HL-60 (cell line): Measurements from ENCODE around the gene RERE.
"Not testable (repeated sequence)": the region's sequence is repeated elsewhere in the genome, so short reads cannot be mapped to it uniquely, and the experiment has no call there.

Source experiments
- DNase-seq, 2 experiments: peaks; one replicate each; pipeline ENCODE4 v3.0.0-alpha.2; 2010 to 2020; ENCODE audit warnings: low read depth in 1 of 2, low spot score in 1 of 2
- H3K27ac ChIP-seq: fragments of 250-450 bp; sonication (Bioruptor Pico); replicated peaks from 2 replicates; pipeline ENCODE4 v1.5.1; 2020; ENCODE audit warnings: mild to moderate bottlenecking, moderate library complexity
- H3K27me3 ChIP-seq: fragments of 250-450 bp; sonication (Bioruptor Pico); 2 replicates; pipeline ENCODE4 v1.5.1; 2021; ENCODE audit warnings: mild to moderate bottlenecking, moderate library complexity; ENCODE audit not compliant: insufficient read depth, poor library complexity, severe bottlenecking
- H3K4me3 ChIP-seq: replicated peaks from 2 replicates; pipeline ENCODE4 v1.5.1; 2011; ENCODE audit warnings: mild to moderate bottlenecking, control low read depth, low read length; ENCODE audit not compliant: insufficient read depth
- GABPA ChIP-seq: IDR thresholded peaks from 2 replicates; pipeline ENCODE4 v1.6.1; 2012; ENCODE audit warnings: low read depth
- POLR2AphosphoS5 ChIP-seq: IDR thresholded peaks from 2 replicates; pipeline ENCODE4 v1.6.1; 2012; ENCODE audit warnings: low read depth
- SPI1 ChIP-seq: IDR thresholded peaks from 2 replicates; pipeline ENCODE4 v1.6.1; 2012; ENCODE audit warnings: low read depth, mild to moderate bottlenecking, borderline replicate concordance
- TF ChIP-seq, protein P1 (sequence below): IDR thresholded peaks from one replicate; pipeline ENCODE4 v1.5.1; 2011; ENCODE audit warnings: low read length, control low read depth, inconsistent platforms; ENCODE audit not compliant: insufficient read depth
- TF ChIP-seq, protein P2 (sequence below): IDR thresholded peaks from 2 replicates; pipeline ENCODE4 v1.6.1; 2012; ENCODE audit warnings: low read depth; ENCODE audit not compliant: insufficient replicate concordance

RERE gene

DNA sequence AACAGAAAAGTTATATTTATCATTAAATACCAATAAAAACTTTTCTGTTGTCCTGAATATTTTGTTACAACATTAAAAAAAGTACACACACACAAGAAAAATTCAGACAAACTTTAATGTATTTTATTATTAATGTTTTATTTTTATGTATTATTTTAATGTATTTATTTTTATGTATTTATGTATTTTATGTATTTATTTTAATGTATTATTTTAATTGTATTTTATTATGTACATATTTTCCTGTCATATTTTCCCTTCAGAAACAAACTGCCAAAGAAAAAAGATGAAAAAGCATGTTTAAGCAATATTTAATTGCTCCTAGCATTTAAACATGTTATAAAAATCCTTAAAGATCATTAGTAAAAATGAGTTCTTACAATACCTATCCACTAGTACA, 222.1 kb downstream of the RERE start:
- Histone ChIP-seq H3K27ac (no peak overlapping the region), H3K4me3 (no peak overlapping the region), H3K27me3 (no peaks in the 10 kb centered on the region)
- DNase-seq = no peak
- TF ChIP-seq, protein P1, sequence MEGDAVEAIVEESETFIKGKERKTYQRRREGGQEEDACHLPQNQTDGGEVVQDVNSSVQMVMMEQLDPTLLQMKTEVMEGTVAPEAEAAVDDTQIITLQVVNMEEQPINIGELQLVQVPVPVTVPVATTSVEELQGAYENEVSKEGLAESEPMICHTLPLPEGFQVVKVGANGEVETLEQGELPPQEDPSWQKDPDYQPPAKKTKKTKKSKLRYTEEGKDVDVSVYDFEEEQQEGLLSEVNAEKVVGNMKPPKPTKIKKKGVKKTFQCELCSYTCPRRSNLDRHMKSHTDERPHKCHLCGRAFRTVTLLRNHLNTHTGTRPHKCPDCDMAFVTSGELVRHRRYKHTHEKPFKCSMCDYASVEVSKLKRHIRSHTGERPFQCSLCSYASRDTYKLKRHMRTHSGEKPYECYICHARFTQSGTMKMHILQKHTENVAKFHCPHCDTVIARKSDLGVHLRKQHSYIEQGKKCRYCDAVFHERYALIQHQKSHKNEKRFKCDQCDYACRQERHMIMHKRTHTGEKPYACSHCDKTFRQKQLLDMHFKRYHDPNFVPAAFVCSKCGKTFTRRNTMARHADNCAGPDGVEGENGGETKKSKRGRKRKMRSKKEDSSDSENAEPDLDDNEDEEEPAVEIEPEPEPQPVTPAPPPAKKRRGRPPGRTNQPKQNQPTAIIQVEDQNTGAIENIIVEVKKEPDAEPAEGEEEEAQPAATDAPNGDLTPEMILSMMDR = no peak
- TF ChIP-seq POLR2AphosphoS5 = no peak
- TF ChIP-seq, protein P2, sequence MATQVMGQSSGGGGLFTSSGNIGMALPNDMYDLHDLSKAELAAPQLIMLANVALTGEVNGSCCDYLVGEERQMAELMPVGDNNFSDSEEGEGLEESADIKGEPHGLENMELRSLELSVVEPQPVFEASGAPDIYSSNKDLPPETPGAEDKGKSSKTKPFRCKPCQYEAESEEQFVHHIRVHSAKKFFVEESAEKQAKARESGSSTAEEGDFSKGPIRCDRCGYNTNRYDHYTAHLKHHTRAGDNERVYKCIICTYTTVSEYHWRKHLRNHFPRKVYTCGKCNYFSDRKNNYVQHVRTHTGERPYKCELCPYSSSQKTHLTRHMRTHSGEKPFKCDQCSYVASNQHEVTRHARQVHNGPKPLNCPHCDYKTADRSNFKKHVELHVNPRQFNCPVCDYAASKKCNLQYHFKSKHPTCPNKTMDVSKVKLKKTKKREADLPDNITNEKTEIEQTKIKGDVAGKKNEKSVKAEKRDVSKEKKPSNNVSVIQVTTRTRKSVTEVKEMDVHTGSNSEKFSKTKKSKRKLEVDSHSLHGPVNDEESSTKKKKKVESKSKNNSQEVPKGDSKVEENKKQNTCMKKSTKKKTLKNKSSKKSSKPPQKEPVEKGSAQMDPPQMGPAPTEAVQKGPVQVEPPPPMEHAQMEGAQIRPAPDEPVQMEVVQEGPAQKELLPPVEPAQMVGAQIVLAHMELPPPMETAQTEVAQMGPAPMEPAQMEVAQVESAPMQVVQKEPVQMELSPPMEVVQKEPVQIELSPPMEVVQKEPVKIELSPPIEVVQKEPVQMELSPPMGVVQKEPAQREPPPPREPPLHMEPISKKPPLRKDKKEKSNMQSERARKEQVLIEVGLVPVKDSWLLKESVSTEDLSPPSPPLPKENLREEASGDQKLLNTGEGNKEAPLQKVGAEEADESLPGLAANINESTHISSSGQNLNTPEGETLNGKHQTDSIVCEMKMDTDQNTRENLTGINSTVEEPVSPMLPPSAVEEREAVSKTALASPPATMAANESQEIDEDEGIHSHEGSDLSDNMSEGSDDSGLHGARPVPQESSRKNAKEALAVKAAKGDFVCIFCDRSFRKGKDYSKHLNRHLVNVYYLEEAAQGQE = no peak
- TF ChIP-seq SPI1 = no peak
- no peak for TF ChIP-seq GABPA

DNA sequence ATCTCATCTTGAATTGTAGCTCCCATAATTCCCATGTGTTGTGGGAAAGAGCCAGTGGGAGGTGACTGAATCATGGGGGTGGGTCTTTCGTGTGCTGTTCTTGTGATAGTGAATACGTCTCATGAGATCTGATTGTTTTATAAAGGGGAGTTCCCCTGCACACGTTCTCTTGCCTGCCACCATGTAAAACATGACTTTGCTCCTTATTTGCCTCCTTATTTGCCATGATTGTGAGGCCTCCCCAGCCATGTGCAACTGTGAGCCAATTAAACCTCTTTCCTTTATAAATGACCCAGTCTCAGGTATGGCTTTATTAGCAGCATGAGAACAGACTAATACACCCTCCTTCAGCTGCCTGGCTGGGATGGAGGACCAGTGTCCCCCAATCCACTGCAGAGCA, 224.1 kb downstream of the RERE start:
- H3K4me3 ChIP-seq, DNase-seq, H3K27me3 ChIP-seq, H3K27ac ChIP-seq: not testable (repeated sequence)

DNA sequence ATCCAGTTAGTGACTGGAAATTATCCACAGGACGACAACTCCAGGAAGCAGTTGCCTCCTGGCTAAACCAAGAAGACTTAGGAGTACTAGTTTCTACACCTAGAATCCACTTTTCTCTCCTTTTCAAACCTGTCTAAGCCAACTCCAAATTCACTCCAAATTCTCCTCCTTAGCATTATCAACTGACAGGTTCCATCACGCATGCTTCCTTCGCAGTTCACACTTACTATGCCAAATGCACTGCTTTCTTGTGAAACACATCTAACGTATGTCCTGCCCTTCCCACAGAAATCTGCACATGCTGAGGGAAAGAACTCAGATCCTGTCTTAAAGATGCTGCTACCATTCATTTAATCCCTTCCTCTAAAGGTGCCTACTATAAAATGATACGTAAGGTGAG, 225.9 kb downstream of the RERE start:
- no peak for TF ChIP-seq POLR2AphosphoS5
- no peak for DNase-seq
- Histone ChIP-seq H3K4me3 (no peak overlapping the region), H3K27ac (no peak overlapping the region), H3K27me3 (no peaks in the 10 kb centered on the region)

DNA sequence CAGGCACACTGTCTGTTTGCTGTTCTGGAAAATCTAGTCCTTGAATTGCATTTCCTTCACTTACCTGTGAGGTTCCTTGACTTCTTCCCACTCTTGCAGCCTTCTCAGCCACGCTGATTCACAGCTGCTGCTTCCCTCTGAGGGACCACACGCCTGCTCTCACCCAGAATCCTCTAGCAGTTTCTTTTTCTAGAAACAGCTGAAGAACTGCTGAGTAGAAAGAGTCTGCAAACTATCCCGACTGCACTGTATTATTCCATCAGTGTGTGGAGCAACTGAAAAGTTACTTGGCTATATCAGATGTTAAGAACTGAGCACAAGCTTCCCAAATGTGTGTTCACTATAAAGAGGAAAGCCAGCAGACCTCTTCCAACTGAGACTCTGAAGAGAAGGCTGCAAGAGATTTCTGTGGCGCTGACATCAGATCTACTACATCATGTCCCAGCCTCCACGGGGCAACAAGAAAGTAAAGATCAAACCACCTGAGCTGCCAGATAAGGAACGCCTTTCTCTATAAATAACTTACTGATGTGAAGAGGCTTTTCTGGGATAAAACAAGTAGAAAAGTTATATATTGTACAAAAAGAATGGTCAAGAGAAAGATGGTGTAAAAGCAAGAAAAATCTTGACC, 226.6 kb downstream of the RERE start:
- no peak for DNase-seq
- H3K27ac ChIP-seq = no peak overlapping the region
- TF ChIP-seq, protein P1 = no peak
- TF ChIP-seq SPI1 = no peak
- TF ChIP-seq, protein P2 = no peak
- TF ChIP-seq GABPA = no peak
- TF ChIP-seq POLR2AphosphoS5 = no peak
- no peak overlapping the region for H3K4me3 ChIP-seq
- H3K27me3 ChIP-seq = no peaks in the 10 kb centered on the region

DNA sequence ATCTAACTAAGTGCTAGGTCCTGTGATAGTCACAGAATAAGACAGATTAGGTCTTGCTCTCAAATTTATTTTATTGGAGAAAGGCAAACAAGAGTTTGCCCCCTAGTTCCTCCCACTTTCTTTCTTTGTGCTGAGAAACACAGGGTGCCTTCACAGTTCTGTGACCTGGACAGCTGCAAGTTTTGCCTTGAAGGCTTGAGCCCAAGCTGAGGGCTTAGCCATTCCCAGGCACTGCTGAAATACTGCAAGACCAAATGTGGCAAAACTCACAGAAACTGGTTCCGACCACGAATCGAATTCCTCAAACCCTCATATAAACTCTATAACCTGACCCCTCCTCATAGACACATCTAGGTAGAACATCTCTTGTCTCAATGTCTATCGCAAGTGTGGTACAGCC, 227.9 kb downstream of the RERE start:
- H3K27ac ChIP-seq = no peak overlapping the region
- H3K27me3 ChIP-seq = no peaks in the 10 kb centered on the region
- H3K4me3 ChIP-seq = no peak overlapping the region
- no peak for DNase-seq
- TF ChIP-seq GABPA (no peak), SPI1 (no peak), POLR2AphosphoS5 (no peak)
- TF ChIP-seq, protein P1 = no peak
- TF ChIP-seq, protein P2 = no peak
